Fibroblast of lung (primary cell): ENCODE measurements around the gene TLCD2. TPM values are rescaled to one million over a fixed set of nuclear protein-coding genes. Genes with fewer than 3 reads are reported as not detected.
A peak's percentile ranks its signal among the peaks of the same experiment; 100 is the strongest.

ENCODE experiments used
- DNase-seq, 2 donors: peaks; one replicate each; pipeline versions ENCODE4 v3.0.0 to v3.0.0-alpha.2; 2010; ENCODE audit warnings: low read depth in 2 of 2
- H2AFZ ChIP-seq: 2 replicates; pipeline ENCODE4 v1.5.1; 2012; ENCODE audit warnings: low read length, control low read depth, inconsistent platforms
- H3K27ac ChIP-seq: 2 replicates; pipeline ENCODE4 v1.5.1; 2011; ENCODE audit warnings: low read length, control low read depth; ENCODE audit not compliant: insufficient read depth
- H3K27me3 ChIP-seq: 2 replicates; pipeline ENCODE4 v1.5.1; 2011; ENCODE audit warnings: mild to moderate bottlenecking, low read length; ENCODE audit not compliant: control insufficient read depth, insufficient read depth
- H3K36me3 ChIP-seq: 2 replicates; pipeline ENCODE4 v1.5.1; 2011; ENCODE audit warnings: low read length; ENCODE audit not compliant: control insufficient read depth, insufficient read depth
- H3K4me1 ChIP-seq: 2 replicates; pipeline ENCODE4 v1.5.1; 2011; ENCODE audit warnings: low read length; ENCODE audit not compliant: control insufficient read depth, insufficient read depth; ENCODE audit errors: extremely low read depth
- H3K4me2 ChIP-seq: 2 replicates; pipeline ENCODE4 v1.5.1; 2011; ENCODE audit warnings: low read length, control low read depth; ENCODE audit not compliant: insufficient read depth; ENCODE audit errors: extremely low read depth
- H3K4me3 ChIP-seq, 4 experiments: fragments of 200-600 bp in 1 of 4; sonication (generic) in 1 of 4; replicated peaks in 1 of 4; 2 replicates each; pipeline ENCODE4 v1.5.1; 2011 to 2016; ENCODE audit warnings: low read length in 4 of 4, low read depth in 3 of 4, mild to moderate bottlenecking in 3 of 4, control low read depth in 2 of 4, inconsistent platforms in 1 of 4, mixed read lengths in 1 of 4; ENCODE audit not compliant: insufficient read depth in 1 of 4; ENCODE audit errors: control extremely low read depth in 1 of 4
- H3K79me2 ChIP-seq: 2 replicates; pipeline ENCODE4 v1.5.1; 2012; ENCODE audit warnings: mild to moderate bottlenecking, low read length, inconsistent platforms; ENCODE audit not compliant: control insufficient read depth, insufficient read depth
- H3K9ac ChIP-seq: 2 replicates; pipeline ENCODE4 v1.5.1; 2011; ENCODE audit warnings: mild to moderate bottlenecking, low read length, control low read depth; ENCODE audit not compliant: insufficient read depth
- H3K9me3 ChIP-seq: 2 replicates; pipeline ENCODE4 v1.5.1; 2012; ENCODE audit warnings: low read depth, low read length; ENCODE audit not compliant: control insufficient read depth, insufficient read depth
- H4K20me1 ChIP-seq: 2 replicates; pipeline ENCODE4 v1.5.1; 2011; ENCODE audit warnings: low read length; ENCODE audit not compliant: control insufficient read depth, insufficient read depth; ENCODE audit errors: extremely low read depth
- CTCF ChIP-seq, 2 donors: IDR thresholded peaks in 1 of 2; conservative IDR thresholded peaks in 1 of 2; 1 replicate in 1 of 2; 2 replicates in 1 of 2; pipeline ENCODE4 v1.5.1; 2011 to 2012; ENCODE audit warnings: low read length in 2 of 2, control low read depth in 1 of 2, inconsistent platforms in 1 of 2, low read depth in 1 of 2, mild to moderate bottlenecking in 1 of 2
- EZH2 ChIP-seq: IDR thresholded peaks from 2 replicates; pipeline ENCODE4 v1.5.1; 2012; ENCODE audit warnings: low read length, control low read depth, mild to moderate bottlenecking; ENCODE audit errors: missing control alignments
- polyA plus RNA-seq, 2 donors: library from polyadenylated mRNA; depleted of rRNA in 1 of 2; stranded (reverse) in 1 of 2; unstranded in 1 of 2; fragments of >200 nt; gene quantifications; 2 replicates each; pipeline ENCODE4 v1.2.1, GENCODE V29; 2011 to 2012; ENCODE audit warnings: missing spikeins in 1 of 2
- total RNA-seq: library from RNA; depleted of rRNA; stranded (reverse); fragments of >200 nt; gene quantifications from 2 replicates; pipeline ENCODE4 v1.2.1, GENCODE V29; 2014

The TLCD2 gene
- total and polyA plus RNA-seq, 2 donors (not counting 1 experiment from before 2014, with no cell fraction given) = 7.1 to 9.7 TPM

GRCh38 chr17:1697681-1698080 lies 12.5 kb downstream of the TLCD2 start:
- DNase-seq = no peak
- H3K79me2 ChIP-seq = no peaks in the 10 kb centered on the region
- no peak overlapping the region for H3K4me2 ChIP-seq
- H2AFZ ChIP-seq = no peak overlapping the region
- H3K9me3 ChIP-seq = no peaks in the 10 kb centered on the region
- H3K27ac ChIP-seq = no peak overlapping the region
- H3K4me3 ChIP-seq = no peak overlapping the region
- H3K27me3 ChIP-seq = no peaks in the 10 kb centered on the region
- H4K20me1 ChIP-seq = no peaks in the 10 kb centered on the region
- H3K36me3 ChIP-seq = no peaks in the 10 kb centered on the region
- H3K4me1 ChIP-seq = no peaks in the 10 kb centered on the region
- no peak overlapping the region for H3K9ac ChIP-seq
- TF ChIP-seq CTCF (conservative IDR thresholded peaks at IDR 0.05 in 1 of 2, IDR thresholded peaks at IDR 0.05 in 1 of 2; ENCODE audit: low read depth in 1 of 2, low read length in 2 of 2) (no peak), EZH2 (no peak)

- Histone ChIP-seq H3K4me1 (no peaks in the 10 kb centered on the region), H3K4me3 (no peak overlapping the region), H3K4me2 (no peak overlapping the region), H3K27me3 (no peaks in the 10 kb centered on the region), H2AFZ (no peak overlapping the region), H3K9me3 (no peaks in the 10 kb centered on the region), H3K9ac (no peak overlapping the region), H3K27ac (no peak overlapping the region), H3K79me2 (no peaks in the 10 kb centered on the region), H3K36me3 (no peaks in the 10 kb centered on the region), H4K20me1 (no peaks in the 10 kb centered on the region)
- DNase-seq = no peak
- no peak for TF ChIP-seq EZH2
- no peak for TF ChIP-seq CTCF (conservative IDR thresholded peaks at IDR 0.05 in 1 of 2, IDR thresholded peaks at IDR 0.05 in 1 of 2; ENCODE audit: low read depth in 1 of 2, low read length in 2 of 2)
Measured at GRCh38 chr17:1695365-1695764, 14.8 kb downstream of the TLCD2 start.

- Histone ChIP-seq H3K9me3 (no peaks in the 10 kb centered on the region), H3K4me1 (no peaks in the 10 kb centered on the region), H2AFZ (no peak overlapping the region), H3K4me3 (no peak overlapping the region), H3K4me2 (no peak overlapping the region), H4K20me1 (no peaks in the 10 kb centered on the region), H3K27ac (no peak overlapping the region), H3K27me3 (no peaks in the 10 kb centered on the region), H3K36me3 (no peaks in the 10 kb centered on the region), H3K9ac (no peak overlapping the region), H3K79me2 (no peaks in the 10 kb centered on the region)
- DNase-seq = peak in 1 of 2 donors; percentile 40
- TF ChIP-seq CTCF (conservative IDR thresholded peaks at IDR 0.05 in 1 of 2, IDR thresholded peaks at IDR 0.05 in 1 of 2; ENCODE audit: low read depth in 1 of 2, low read length in 2 of 2) (no peak), EZH2 (no peak)
Measured at GRCh38 chr17:1693339-1693738, 16.8 kb downstream of the TLCD2 start.
